Measurements from ENCODE around the gene SUSD4.

GRCh38 chr1:223242971-223243370, 121.0 kb downstream of the SUSD4 start:
- TF ChIP-seq CTCF (conservative IDR thresholded peaks at IDR 0.05; ENCODE audit: low read depth, low read length): no peak
- TF ChIP-seq RFX5 (IDR thresholded peaks at IDR 0.05; ENCODE audit: low read depth, low read length): no peak
- TF ChIP-seq CHD1 (IDR thresholded peaks at IDR 0.05; ENCODE audit: low read depth, low read length): no peak
